GM13977 (cell line): ENCODE results near the gene INO80E.
"Not testable (repeated sequence)": the region's sequence is repeated elsewhere in the genome, so short reads cannot be mapped to it uniquely, and the experiment has no call there.

ENCODE experiments used
- DNase-seq: peaks from one replicate; pipeline ENCODE4 v3.0.0; 2012; ENCODE audit warnings: low spot score
- in situ Hi-C: fragments of 300-500 bp; cut with MboI; formaldehyde crosslinking; loops from one replicate; pipeline ENCODE4 v1.12.0; 2022; ENCODE audit warnings: low sequenced_read_pairs, low pct_unique_long_range_greater_than_20kb, mixed read lengths, inconsistent platforms; ENCODE audit not compliant: unreplicated experiment
- TF ChIP-seq, protein P1 (sequence below): IDR thresholded peaks from 2 replicates; pipeline ENCODE4 v1.5.1; 2012; ENCODE audit warnings: mild to moderate bottlenecking, control low read depth; ENCODE audit not compliant: insufficient read depth; ENCODE audit errors: extremely low read depth, missing control alignments

The INO80E gene

DNA sequence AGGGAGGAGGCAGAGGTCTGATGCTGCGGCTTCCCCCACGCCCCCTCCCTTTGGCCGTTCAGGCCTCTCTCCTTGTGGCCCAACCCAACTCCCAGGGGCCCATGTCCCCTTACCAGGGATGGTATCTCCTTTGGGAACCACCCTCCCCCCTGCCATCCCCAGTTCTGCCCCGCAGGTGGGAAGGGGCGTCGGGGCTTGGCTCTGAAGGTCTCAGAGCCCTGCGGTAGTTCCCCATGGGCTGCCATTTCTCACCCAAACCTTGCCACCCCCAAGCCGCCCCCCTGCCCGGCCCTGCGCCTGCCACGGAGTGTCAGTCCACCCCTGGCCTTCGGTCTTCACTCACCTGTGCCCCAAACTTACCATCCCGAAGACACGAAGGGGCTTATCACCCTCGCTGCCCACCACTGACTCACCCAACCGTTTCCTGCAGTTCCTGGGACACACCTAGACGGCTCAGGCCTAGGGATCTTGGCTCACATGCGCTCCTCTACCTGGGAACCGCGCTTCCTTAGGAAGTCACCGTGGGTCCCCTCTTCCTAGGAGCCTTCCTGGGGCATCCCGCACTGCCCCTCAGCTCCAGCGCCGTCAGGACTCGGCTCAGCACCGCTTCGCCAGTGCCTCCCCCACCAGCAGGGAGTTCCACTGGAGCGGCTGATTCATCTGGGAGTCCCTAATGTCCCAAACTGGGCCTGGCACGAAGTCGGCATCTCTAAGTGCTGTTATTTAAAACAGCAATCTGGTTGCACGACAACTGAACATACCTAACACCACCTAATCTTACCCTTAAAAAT lies 15.9 kb downstream of the INO80E start:
- in situ Hi-C loops: no loop called here
- TF ChIP-seq, protein P1, sequence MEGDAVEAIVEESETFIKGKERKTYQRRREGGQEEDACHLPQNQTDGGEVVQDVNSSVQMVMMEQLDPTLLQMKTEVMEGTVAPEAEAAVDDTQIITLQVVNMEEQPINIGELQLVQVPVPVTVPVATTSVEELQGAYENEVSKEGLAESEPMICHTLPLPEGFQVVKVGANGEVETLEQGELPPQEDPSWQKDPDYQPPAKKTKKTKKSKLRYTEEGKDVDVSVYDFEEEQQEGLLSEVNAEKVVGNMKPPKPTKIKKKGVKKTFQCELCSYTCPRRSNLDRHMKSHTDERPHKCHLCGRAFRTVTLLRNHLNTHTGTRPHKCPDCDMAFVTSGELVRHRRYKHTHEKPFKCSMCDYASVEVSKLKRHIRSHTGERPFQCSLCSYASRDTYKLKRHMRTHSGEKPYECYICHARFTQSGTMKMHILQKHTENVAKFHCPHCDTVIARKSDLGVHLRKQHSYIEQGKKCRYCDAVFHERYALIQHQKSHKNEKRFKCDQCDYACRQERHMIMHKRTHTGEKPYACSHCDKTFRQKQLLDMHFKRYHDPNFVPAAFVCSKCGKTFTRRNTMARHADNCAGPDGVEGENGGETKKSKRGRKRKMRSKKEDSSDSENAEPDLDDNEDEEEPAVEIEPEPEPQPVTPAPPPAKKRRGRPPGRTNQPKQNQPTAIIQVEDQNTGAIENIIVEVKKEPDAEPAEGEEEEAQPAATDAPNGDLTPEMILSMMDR: no peak
- DNase-seq: no peak

DNA sequence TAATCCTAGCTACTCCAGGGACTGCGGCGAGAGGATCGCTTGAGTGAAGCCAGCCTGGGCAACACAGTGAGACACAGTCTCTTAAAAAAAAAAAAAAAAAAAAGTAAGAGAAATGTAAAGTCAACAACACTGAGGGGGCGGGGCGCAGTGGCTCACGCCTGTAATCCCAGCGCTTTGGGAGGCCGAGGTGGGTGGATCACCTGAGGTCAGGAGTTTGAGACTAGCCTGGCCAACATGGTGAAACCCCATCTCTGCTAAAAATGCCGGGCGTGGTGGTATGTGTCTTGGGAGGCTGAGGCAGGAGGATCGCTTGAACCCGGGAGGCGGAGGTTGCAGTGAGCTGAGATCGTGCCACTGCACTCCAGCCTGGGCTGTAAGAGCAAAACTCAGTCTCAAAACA lies 16.6 kb downstream of the INO80E start:
- DNase-seq, in situ Hi-C loops: not testable (repeated sequence)

DNA sequence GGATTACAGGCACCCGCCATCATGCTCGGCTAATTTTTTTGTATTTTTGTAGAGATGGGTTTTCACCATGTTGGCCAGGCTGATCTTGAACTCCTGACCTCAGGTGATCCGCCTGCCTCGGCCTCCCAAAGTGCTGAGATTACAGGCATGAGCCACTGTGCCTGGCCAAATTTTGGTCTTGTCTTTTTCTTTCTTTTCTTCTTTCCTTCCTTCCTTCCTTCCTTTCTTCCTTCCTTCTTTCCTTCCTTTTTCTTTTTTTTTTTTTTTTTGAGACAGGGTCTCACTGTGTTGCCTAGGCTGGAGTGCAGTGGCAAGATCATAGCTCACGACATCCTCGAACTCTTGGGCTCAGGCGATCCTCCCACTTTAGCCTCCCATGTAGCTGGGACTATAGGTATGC lies 19.4 kb downstream of the INO80E start:
- DNase-seq, in situ Hi-C loops: not testable (repeated sequence)

DNA sequence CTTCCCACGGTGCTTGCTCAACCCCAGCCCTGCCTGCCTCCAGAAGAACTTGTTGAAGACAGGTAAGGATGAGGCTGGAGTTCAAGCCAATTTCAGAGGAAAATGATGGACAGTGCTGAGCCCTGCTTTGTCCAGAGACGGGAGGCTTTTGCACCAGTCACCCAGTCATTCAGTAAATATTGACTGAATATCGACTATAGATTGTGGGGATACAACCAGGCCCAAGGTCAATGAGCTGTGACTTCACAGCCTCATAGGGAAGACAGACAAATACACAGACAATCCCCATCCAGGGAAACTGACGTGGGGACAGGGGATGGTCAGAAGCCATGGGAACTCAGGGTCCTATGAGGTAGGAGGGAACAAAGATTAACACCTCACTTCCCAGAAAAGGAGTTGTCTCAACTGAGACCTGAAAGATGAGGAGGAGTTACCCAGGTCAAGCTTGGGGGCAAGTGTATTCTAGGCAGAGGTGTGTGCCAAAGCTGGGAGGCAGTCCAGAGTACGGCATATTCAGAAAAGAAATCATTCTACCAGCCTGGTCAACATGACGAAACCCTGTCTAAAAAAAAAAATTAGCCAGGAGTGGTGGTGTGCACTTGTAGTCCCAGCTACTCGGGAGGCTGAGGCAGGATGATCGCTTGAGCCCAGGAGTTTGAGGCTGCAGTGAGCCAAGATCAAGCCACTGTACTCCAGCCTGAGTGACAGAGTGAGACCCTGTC lies 20.7 kb downstream of the INO80E start:
- in situ Hi-C loops: no loop called here
- no peak for DNase-seq
- TF ChIP-seq, protein P1: no peak

DNA sequence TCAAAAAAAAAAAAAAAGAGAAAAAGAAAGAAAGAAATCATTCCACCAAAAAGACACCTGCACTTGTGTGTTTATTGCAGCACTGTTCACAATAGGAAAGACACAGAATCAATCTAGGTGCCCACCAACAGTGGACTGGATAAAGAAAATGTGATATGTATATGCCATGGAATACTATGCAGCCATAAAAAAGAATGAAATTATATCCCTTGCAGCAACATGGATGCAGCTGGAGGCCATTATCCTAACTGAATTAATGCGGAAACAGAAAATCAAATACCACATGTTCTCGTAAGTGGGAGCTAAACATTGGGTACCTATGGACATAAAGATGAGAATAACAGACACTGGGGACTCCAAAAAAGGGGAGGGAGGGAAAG lies 21.2 kb downstream of the INO80E start:
- DNase-seq: no peak
- TF ChIP-seq, protein P1: no peak
- in situ Hi-C loops: no loop called here

DNA sequence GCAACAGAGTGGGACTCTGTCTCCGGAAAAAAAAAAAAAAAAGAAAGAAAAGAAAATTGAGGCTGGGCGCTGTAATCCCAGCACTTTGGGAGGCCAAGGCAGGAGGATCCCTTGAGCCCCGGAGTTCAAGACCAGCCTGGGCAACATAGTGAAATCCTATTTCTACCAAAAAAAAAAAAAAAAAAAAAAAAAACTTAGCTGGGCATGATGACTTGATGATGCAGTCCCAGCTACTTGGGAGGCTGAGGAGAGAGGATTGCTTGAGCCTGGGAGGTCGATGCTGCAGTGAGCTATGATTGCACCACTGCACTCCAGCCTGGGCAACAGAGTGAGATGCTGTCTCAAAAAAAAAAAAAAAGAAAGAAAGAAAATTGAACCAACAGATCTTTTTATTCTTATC lies 21.9 kb downstream of the INO80E start:
- in situ Hi-C loops, DNase-seq: not testable (repeated sequence)

DNA sequence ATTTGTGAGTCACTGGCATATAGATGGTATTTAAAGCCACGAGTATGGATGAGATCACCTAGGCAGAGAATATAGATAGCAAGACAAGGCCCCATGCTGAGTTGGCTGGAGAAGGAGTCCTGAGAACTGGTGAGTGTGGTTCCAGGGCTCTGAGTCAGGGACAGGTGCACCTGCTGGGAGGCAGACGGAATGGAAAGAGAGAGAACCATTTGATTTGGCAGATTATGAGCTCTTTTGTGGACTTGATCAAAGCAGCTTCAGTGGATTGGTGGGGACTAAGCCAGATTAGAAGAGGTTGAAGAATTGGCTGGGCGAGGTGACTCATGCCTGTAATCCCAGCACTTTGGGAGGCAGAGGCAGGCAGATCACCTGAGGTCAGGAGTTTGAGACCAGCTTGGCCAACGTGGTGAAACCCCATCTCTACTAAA lies 22.7 kb downstream of the INO80E start:
- TF ChIP-seq, protein P1: no peak
- in situ Hi-C loops: no loop called here
- DNase-seq: no peak

DNA sequence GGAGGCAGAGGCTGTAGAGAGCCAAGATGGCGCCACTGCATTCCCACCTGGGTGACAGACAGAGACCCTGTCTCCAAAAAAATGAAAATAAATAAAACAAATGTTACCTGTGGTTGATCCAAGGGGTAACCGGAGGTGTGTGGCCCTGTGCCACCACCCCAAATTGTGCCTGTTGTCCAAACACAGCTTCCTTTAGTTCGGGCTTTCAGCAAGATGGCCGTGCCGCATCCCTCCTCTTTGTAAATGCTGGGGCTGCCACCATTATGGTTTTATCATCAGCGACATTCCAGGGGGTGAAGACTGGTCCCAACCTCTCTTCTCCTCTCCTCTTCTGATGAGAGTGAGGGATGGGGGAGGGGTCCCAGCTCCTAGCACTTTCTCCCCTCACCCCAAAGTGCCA lies 26.8 kb downstream of the INO80E start, which contains the start of gene C16orf92:
C16orf92 (plus strand) TSS at position 312 of the 400 bp plus-strand sequence. CDS start 143 bp downstream, outside the sequence.
- DNase-seq: no peak
- TF ChIP-seq, protein P1: no peak
- in situ Hi-C loops: loop anchor here (10.0 kb wide), 1 partner anchor 338 kb away; no protein-coding TSS in a partner anchor
